Panc1 (cell line): Measurements from ENCODE around the gene FHIT. TPM values are rescaled to one million over a fixed set of nuclear protein-coding genes. Genes with fewer than 3 reads are reported as not detected.

Source experiments
- ATAC-seq: fragments of 200-7000 bp; cut with Tn5 transposase; 2 replicates; pipeline ENCODE4 v1.9.1; 2020; ENCODE audit warnings: mild to moderate bottlenecking, moderate library complexity
- BruUV-seq: library from RNA; stranded (reverse); fragments of 400-500 nt; replicated peaks from 2 replicates; lab custom pipeline; 2021; lab: Mats Ljungman, UMichigan
- CTCF ChIA-PET: fragments of 300-600 bp; sonication (Branson Sonifier 250); formaldehyde crosslinking; loops from one replicate; lab custom pipeline; 2022; ENCODE audit warnings: antibody characterized with exemption; lab: Charles Lee
- POLR2A ChIA-PET: fragments of 300-600 bp; sonication (Branson Sonifier 250); formaldehyde crosslinking; loops from one replicate; lab custom pipeline; 2022; ENCODE audit warnings: antibody characterized with exemption; lab: Charles Lee
- DNase-seq: peaks from one replicate; pipeline ENCODE4 v3.0.0-alpha.2; 2010; ENCODE audit warnings: low read depth, low spot score
- H3K27ac ChIP-seq: 2 replicates; pipeline ENCODE4 v1.5.1; 2011; ENCODE audit warnings: mild to moderate bottlenecking, low read length, inconsistent platforms
- H3K27me3 ChIP-seq: fragments of 200-500 bp; sonication (Bioruptor generic); 2 replicates; pipeline ENCODE4 v1.6.0; 2014; ENCODE audit warnings: low read length, inconsistent platforms; ENCODE audit not compliant: control insufficient read depth, insufficient read depth
- H3K36me3 ChIP-seq: fragments of 200-500 bp; sonication (Bioruptor generic); 2 replicates; pipeline ENCODE4 v1.5.1; 2014; ENCODE audit warnings: inconsistent platforms, mild to moderate bottlenecking, low read length, moderate library complexity; ENCODE audit not compliant: control insufficient read depth, insufficient read depth
- H3K4me1 ChIP-seq: 2 replicates; pipeline ENCODE4 v1.5.1; 2011; ENCODE audit warnings: inconsistent platforms, mild to moderate bottlenecking, low read length, moderate library complexity; ENCODE audit not compliant: control insufficient read depth, insufficient read depth
- H3K4me3 ChIP-seq, 2 experiments: 2 replicates each; pipeline ENCODE4 v1.5.1; 2011 to 2012; ENCODE audit warnings: low read depth in 2 of 2, low read length in 2 of 2, mild to moderate bottlenecking in 2 of 2, inconsistent platforms in 1 of 2, moderate library complexity in 1 of 2
- H3K9me3 ChIP-seq: fragments of 200-500 bp; sonication (Bioruptor generic); 2 replicates; pipeline ENCODE4 v1.5.1; 2014; ENCODE audit warnings: low read depth, mild to moderate bottlenecking, inconsistent platforms, low read length, moderate library complexity; ENCODE audit not compliant: control insufficient read depth, insufficient read depth
- POLR2AphosphoS5 ChIP-seq: IDR thresholded peaks from 2 replicates; pipeline ENCODE4 v1.6.1; 2012; ENCODE audit warnings: mild to moderate bottlenecking, low read depth, low read length, moderate library complexity
- SIN3A ChIP-seq: IDR thresholded peaks from 2 replicates; pipeline ENCODE4 v1.6.1; 2012; ENCODE audit warnings: low read depth, mild to moderate bottlenecking, low read length, moderate library complexity, borderline replicate concordance; ENCODE audit not compliant: insufficient read depth
- TCF7L2 ChIP-seq: IDR thresholded peaks from 2 replicates; pipeline ENCODE4 v1.6.1; 2011; ENCODE audit warnings: mild to moderate bottlenecking, low read depth, low read length, inconsistent platforms
- in situ Hi-C: cut with HindIII; loops from 2 replicates; pipeline ENCODE4 v1.10.0; 2016; ENCODE audit warnings: low sequenced_read_pairs, low pct_unique_long_range_greater_than_20kb
- intact Hi-C: fragments of 100-400 bp; cut with micrococcal nuclease; formaldehyde crosslinking; loops from one replicate; pipeline ENCODE4 v1.10.0; 2022; ENCODE audit not compliant: unreplicated experiment
- total RNA-seq: library from RNA; stranded (reverse); gene quantifications from one replicate; pipeline ENCODE4 v1.2.1, GENCODE V29; 2021; ENCODE audit not compliant: unreplicated experiment
- TF ChIP-seq, protein P1 (sequence below): fragments of 450-650 bp; IDR thresholded peaks from 2 replicates; pipeline ENCODE4 v1.5.1; 2017; ENCODE audit warnings: mild to moderate bottlenecking
- TF ChIP-seq, protein P2 (sequence below), 2 experiments: IDR thresholded peaks; 2 replicates each; pipeline ENCODE4 v1.6.1; 2011 to 2012; ENCODE audit warnings: low read depth in 2 of 2, control low read depth in 1 of 2, low read length in 1 of 2, mild to moderate bottlenecking in 1 of 2, moderate library complexity in 1 of 2; ENCODE audit not compliant: insufficient read depth in 1 of 2

Gene FHIT
- total RNA-seq, 1 experiment from 2014 or later = 2.2 TPM

- intact Hi-C loops = no loop called here
- BruUV-seq = no TSS peak
Measured at GRCh38 chr3:60580809-60581208, 670.4 kb downstream of the FHIT start.

DNA sequence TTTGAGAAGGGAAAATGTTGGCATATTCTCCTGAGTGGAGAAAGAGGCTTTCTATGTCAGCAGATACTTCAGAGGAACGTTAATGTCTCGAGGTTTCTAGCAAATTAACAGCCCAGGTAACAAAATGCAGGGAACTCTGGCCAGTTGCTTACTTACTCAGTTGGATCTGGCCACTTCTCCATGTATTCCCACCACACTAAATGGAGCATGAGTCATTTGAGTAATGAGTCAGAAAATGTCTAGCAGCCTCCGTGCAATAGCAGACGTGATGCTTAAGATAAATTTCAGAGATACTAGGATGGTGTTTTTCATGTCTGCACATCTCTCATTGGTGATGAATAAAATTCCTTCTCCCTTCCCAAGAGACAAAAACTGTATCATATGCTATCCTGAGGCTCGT is 671.5 kb downstream of the FHIT start:
- in situ Hi-C loops = no loop called here

More at GRCh38 chr3:60580809-60581208, 670.4 kb downstream of the FHIT start:
- Histone ChIP-seq H3K4me3 (no peak overlapping the region), H3K4me1 (no peaks in the 10 kb centered on the region), H3K36me3 (no peaks in the 10 kb centered on the region; the same call in 1 of the 2 replicates), H3K27me3 (no peaks in the 10 kb centered on the region), H3K9me3 (no peaks in the 10 kb centered on the region), H3K27ac (no peak overlapping the region)
- TF ChIP-seq SIN3A (no peak), POLR2AphosphoS5 (no peak), TCF7L2 (no peak)
- TF ChIP-seq, protein P1, sequence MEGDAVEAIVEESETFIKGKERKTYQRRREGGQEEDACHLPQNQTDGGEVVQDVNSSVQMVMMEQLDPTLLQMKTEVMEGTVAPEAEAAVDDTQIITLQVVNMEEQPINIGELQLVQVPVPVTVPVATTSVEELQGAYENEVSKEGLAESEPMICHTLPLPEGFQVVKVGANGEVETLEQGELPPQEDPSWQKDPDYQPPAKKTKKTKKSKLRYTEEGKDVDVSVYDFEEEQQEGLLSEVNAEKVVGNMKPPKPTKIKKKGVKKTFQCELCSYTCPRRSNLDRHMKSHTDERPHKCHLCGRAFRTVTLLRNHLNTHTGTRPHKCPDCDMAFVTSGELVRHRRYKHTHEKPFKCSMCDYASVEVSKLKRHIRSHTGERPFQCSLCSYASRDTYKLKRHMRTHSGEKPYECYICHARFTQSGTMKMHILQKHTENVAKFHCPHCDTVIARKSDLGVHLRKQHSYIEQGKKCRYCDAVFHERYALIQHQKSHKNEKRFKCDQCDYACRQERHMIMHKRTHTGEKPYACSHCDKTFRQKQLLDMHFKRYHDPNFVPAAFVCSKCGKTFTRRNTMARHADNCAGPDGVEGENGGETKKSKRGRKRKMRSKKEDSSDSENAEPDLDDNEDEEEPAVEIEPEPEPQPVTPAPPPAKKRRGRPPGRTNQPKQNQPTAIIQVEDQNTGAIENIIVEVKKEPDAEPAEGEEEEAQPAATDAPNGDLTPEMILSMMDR = no peak
- TF ChIP-seq, protein P2, sequence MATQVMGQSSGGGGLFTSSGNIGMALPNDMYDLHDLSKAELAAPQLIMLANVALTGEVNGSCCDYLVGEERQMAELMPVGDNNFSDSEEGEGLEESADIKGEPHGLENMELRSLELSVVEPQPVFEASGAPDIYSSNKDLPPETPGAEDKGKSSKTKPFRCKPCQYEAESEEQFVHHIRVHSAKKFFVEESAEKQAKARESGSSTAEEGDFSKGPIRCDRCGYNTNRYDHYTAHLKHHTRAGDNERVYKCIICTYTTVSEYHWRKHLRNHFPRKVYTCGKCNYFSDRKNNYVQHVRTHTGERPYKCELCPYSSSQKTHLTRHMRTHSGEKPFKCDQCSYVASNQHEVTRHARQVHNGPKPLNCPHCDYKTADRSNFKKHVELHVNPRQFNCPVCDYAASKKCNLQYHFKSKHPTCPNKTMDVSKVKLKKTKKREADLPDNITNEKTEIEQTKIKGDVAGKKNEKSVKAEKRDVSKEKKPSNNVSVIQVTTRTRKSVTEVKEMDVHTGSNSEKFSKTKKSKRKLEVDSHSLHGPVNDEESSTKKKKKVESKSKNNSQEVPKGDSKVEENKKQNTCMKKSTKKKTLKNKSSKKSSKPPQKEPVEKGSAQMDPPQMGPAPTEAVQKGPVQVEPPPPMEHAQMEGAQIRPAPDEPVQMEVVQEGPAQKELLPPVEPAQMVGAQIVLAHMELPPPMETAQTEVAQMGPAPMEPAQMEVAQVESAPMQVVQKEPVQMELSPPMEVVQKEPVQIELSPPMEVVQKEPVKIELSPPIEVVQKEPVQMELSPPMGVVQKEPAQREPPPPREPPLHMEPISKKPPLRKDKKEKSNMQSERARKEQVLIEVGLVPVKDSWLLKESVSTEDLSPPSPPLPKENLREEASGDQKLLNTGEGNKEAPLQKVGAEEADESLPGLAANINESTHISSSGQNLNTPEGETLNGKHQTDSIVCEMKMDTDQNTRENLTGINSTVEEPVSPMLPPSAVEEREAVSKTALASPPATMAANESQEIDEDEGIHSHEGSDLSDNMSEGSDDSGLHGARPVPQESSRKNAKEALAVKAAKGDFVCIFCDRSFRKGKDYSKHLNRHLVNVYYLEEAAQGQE (IDR thresholded peaks at IDR 0.05; ENCODE audit: insufficient read depth in 1 of 2, low read depth in 2 of 2, low read length in 1 of 2) = no peak
- ATAC-seq (no peak), DNase-seq (no peak)
- CTCF ChIA-PET = no interaction called here
- in situ Hi-C loops = no loop called here
- POLR2A ChIA-PET = no interaction called here

More for the DNA sequence above, 671.5 kb downstream of the FHIT start:
- H3K9me3 ChIP-seq = no peaks in the 10 kb centered on the region
- ChIA-PET POLR2A (no interaction called here), CTCF (no interaction called here)
- H3K4me1 ChIP-seq = no peaks in the 10 kb centered on the region
- H3K27me3 ChIP-seq = no peaks in the 10 kb centered on the region
- intact Hi-C loops = no loop called here
- no peak overlapping the region for H3K4me3 ChIP-seq
- TF ChIP-seq, protein P1 = no peak
- TF ChIP-seq, protein P2 (IDR thresholded peaks at IDR 0.05; ENCODE audit: insufficient read depth in 1 of 2, low read depth in 2 of 2, low read length in 1 of 2) = no peak
- TF ChIP-seq SIN3A (no peak), TCF7L2 (no peak), POLR2AphosphoS5 (no peak)
- BruUV-seq = no TSS peak
- no peak for DNase-seq
- no peaks in the 10 kb centered on the region; the same call in 1 of the 2 replicates for H3K36me3 ChIP-seq
- H3K27ac ChIP-seq = no peak overlapping the region
- ATAC-seq = no peak
